ENCODE data around the gene ZBTB20. TPM values are rescaled to one million over a fixed set of nuclear protein-coding genes. Genes with fewer than 3 reads are reported as not detected.

ZBTB20 gene
- total RNA-seq, 1 experiment from 2014 or later, result 1.6 TPM

- Histone ChIP-seq H3K27ac (ENCODE audit: low read length) (no peak overlapping the region), H3K4me1 (ENCODE audit: low read length) (no peaks in the 10 kb centered on the region), H3K27me3 (ENCODE audit: low read length) (no peaks in the 10 kb centered on the region; the same call in 1 of the 2 replicates), H4K20me1 (ENCODE audit: insufficient read depth, low read depth, low read length) (no peaks in the 10 kb centered on the region), H3K36me3 (ENCODE audit: insufficient read depth, low read length) (no peaks in the 10 kb centered on the region), H2AFZ (ENCODE audit: low read length) (no peak overlapping the region), H3K9me3 (ENCODE audit: low read length) (no peaks in the 10 kb centered on the region), H3K4me2 (ENCODE audit: low read depth, low read length, poor library complexity, severe bottlenecking) (no peak overlapping the region), H3K79me2 (ENCODE audit: low read length) (no peaks in the 10 kb centered on the region), H3K9ac (ENCODE audit: low read length) (no peak overlapping the region), H3K9me2 (replicated peaks; ENCODE audit: insufficient read depth, low read length) (no peaks in the 10 kb centered on the region), H3K4me3 (ENCODE audit: low read length) (no peak overlapping the region)
- DNase-seq, result no peak
These were observed 337.2 kb downstream of the ZBTB20 start for GRCh38 chr3:114809668-114810413.

DNA sequence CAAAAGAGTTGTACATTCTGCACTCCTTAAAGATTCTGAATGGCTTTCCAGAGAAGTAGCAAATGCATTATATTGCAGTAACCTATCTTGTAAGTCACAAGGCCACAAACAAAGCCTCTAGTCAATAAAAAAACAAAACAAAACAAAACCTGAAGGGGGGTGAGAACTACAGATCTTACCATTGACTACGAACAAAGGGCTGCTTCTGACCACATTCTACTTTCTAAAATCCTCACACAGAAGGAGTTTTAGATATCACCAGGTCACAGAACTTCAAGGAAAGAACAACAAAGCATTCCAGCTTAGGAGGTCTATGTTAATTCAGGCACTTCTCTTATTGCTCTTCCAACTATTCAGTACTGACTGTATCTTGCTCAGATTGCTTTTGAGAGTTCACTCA is 343.0 kb downstream of the ZBTB20 start:
- Histone ChIP-seq H3K36me3 (ENCODE audit: insufficient read depth, low read length) (no peaks in the 10 kb centered on the region), H3K27me3 (ENCODE audit: low read length) (no peaks in the 10 kb centered on the region; the same call in 1 of the 2 replicates), H3K9ac (ENCODE audit: low read length) (no peak overlapping the region), H3K9me2 (replicated peaks; ENCODE audit: insufficient read depth, low read length) (no peaks in the 10 kb centered on the region), H3K4me1 (ENCODE audit: low read length) (no peaks in the 10 kb centered on the region; the same call in 1 of the 2 replicates), H2AFZ (ENCODE audit: low read length) (no peak overlapping the region), H3K79me2 (ENCODE audit: low read length) (no peaks in the 10 kb centered on the region), H3K27ac (ENCODE audit: low read length) (no peak overlapping the region), H4K20me1 (ENCODE audit: insufficient read depth, low read depth, low read length) (no peaks in the 10 kb centered on the region), H3K4me3 (ENCODE audit: low read length) (no peak overlapping the region), H3K4me2 (ENCODE audit: low read depth, low read length, poor library complexity, severe bottlenecking) (no peak overlapping the region), H3K9me3 (ENCODE audit: low read length) (no peaks in the 10 kb centered on the region)
- DNase-seq, result no peak

GRCh38 chr3:114803042-114803695 is 343.9 kb downstream of the ZBTB20 start:
- no peak overlapping the region for H3K27ac ChIP-seq (ENCODE audit: low read length)
- no peak overlapping the region for H2AFZ ChIP-seq (ENCODE audit: low read length)
- no peak for DNase-seq
- H3K36me3 ChIP-seq (ENCODE audit: insufficient read depth, low read length), result no peaks in the 10 kb centered on the region
- H4K20me1 ChIP-seq (ENCODE audit: insufficient read depth, low read depth, low read length), result no peaks in the 10 kb centered on the region
- H3K27me3 ChIP-seq (ENCODE audit: low read length), result no peaks in the 10 kb centered on the region; the same call in 1 of the 2 replicates
- no peak overlapping the region for H3K4me2 ChIP-seq (ENCODE audit: low read depth, low read length, poor library complexity, severe bottlenecking)
- no peaks in the 10 kb centered on the region for H3K9me2 ChIP-seq (replicated peaks; ENCODE audit: insufficient read depth, low read length)
- H3K4me3 ChIP-seq (ENCODE audit: low read length), result no peak overlapping the region
- H3K9ac ChIP-seq (ENCODE audit: low read length), result no peak overlapping the region
- no peaks in the 10 kb centered on the region for H3K9me3 ChIP-seq (ENCODE audit: low read length)
- H3K4me1 ChIP-seq (ENCODE audit: low read length), result no peaks in the 10 kb centered on the region; the same call in 1 of the 2 replicates
- H3K79me2 ChIP-seq (ENCODE audit: low read length), result no peaks in the 10 kb centered on the region

DNA sequence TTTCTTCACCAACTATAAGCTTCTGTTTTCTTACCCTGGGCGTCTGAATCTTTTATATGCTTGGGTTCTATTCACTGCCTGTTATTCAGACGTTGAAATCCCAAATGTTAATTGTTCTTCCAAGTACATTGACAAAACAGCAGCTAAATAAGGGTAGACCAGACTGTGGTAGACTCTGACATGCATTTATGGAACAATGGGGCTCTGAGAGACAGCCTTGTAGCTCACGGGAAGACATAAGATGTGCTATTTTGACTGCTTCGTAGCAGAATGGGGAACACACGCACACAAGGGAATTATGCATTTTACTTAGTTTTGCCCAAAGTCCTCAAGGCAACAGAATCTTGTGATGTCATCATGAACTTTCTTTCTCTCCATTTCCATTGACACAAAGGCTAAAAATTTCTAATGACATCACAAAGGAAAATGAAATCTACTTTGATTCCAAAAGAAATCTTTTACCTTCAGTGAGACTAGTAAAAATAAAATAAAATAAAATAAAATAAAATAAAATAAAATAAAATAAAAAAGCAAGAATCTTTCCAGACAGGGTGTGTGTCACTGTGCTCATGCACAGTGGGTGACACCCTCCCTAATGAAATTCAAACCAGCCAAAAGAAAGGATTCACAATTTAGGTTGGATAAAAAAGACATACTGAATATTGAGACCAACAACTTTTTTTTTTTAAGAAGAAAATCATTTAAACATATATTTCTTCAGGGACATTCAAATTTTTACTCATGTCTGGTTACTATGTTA is 346.6 kb downstream of the ZBTB20 start:
- H3K27ac ChIP-seq (ENCODE audit: low read length), result no peak overlapping the region
- no peak overlapping the region for H3K4me3 ChIP-seq (ENCODE audit: low read length)
- no peaks in the 10 kb centered on the region for H3K9me3 ChIP-seq (ENCODE audit: low read length)
- H3K36me3 ChIP-seq (ENCODE audit: insufficient read depth, low read length), result no peaks in the 10 kb centered on the region
- no peaks in the 10 kb centered on the region for H4K20me1 ChIP-seq (ENCODE audit: insufficient read depth, low read depth, low read length)
- DNase-seq, result no peak
- no peak overlapping the region for H3K9ac ChIP-seq (ENCODE audit: low read length)
- H3K4me1 ChIP-seq (ENCODE audit: low read length), result no peaks in the 10 kb centered on the region; the same call in 1 of the 2 replicates
- H3K79me2 ChIP-seq (ENCODE audit: low read length), result no peaks in the 10 kb centered on the region
- H3K4me2 ChIP-seq (ENCODE audit: low read depth, low read length, poor library complexity, severe bottlenecking), result no peak overlapping the region
- H2AFZ ChIP-seq (ENCODE audit: low read length), result no peak overlapping the region
- H3K27me3 ChIP-seq (ENCODE audit: low read length), result no peaks in the 10 kb centered on the region
- no peaks in the 10 kb centered on the region for H3K9me2 ChIP-seq (replicated peaks; ENCODE audit: insufficient read depth, low read length)

DNA sequence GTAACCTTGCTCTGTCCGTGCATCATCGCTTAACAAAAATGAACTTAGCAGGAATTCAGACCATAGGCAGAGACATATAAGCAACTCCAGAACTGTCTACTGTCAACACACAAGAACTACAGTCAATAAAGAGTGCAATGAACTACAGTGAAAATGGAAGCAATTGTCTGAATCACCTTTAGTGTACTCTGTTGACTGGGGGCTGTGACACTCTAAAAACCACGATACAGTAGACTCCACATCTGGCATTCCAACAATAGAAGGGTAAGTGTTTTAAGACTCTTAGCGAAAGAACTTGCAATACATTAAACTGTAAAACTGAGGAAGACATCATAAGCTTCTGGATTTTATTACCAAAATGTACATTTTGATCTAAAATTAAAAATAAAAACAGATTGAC is 347.3 kb downstream of the ZBTB20 start:
- Histone ChIP-seq H3K9me3 (ENCODE audit: low read length) (no peaks in the 10 kb centered on the region), H3K79me2 (ENCODE audit: low read length) (no peaks in the 10 kb centered on the region), H3K27me3 (ENCODE audit: low read length) (no peaks in the 10 kb centered on the region), H3K9me2 (replicated peaks; ENCODE audit: insufficient read depth, low read length) (no peaks in the 10 kb centered on the region), H3K27ac (ENCODE audit: low read length) (no peak overlapping the region), H3K4me2 (ENCODE audit: low read depth, low read length, poor library complexity, severe bottlenecking) (no peak overlapping the region), H3K4me3 (ENCODE audit: low read length) (no peak overlapping the region), H3K4me1 (ENCODE audit: low read length) (no peaks in the 10 kb centered on the region; the same call in 1 of the 2 replicates), H4K20me1 (ENCODE audit: insufficient read depth, low read depth, low read length) (no peaks in the 10 kb centered on the region), H3K9ac (ENCODE audit: low read length) (no peak overlapping the region), H2AFZ (ENCODE audit: low read length) (no peak overlapping the region), H3K36me3 (ENCODE audit: insufficient read depth, low read length) (no peaks in the 10 kb centered on the region)
- no peak for DNase-seq

GRCh38 chr3:114796796-114797195 is 350.3 kb downstream of the ZBTB20 start:
- no peak overlapping the region for H3K4me2 ChIP-seq (ENCODE audit: low read depth, low read length, poor library complexity, severe bottlenecking)
- H3K9me2 ChIP-seq (replicated peaks; ENCODE audit: insufficient read depth, low read length), result no peaks in the 10 kb centered on the region
- no peak overlapping the region for H3K27ac ChIP-seq (ENCODE audit: low read length)
- H3K4me1 ChIP-seq (ENCODE audit: low read length), result no peaks in the 10 kb centered on the region; the same call in 1 of the 2 replicates
- no peaks in the 10 kb centered on the region for H3K27me3 ChIP-seq (ENCODE audit: low read length)
- no peak overlapping the region for H3K4me3 ChIP-seq (ENCODE audit: low read length)
- H2AFZ ChIP-seq (ENCODE audit: low read length), result no peak overlapping the region
- H3K9me3 ChIP-seq (ENCODE audit: low read length), result no peaks in the 10 kb centered on the region
- H3K36me3 ChIP-seq (ENCODE audit: insufficient read depth, low read length), result no peaks in the 10 kb centered on the region
- H4K20me1 ChIP-seq (ENCODE audit: insufficient read depth, low read depth, low read length), result no peaks in the 10 kb centered on the region
- DNase-seq, result no peak
- H3K9ac ChIP-seq (ENCODE audit: low read length), result no peak overlapping the region
- no peaks in the 10 kb centered on the region for H3K79me2 ChIP-seq (ENCODE audit: low read length)

GRCh38 chr3:114794894-114795630 is 352.0 kb downstream of the ZBTB20 start:
- no peaks in the 10 kb centered on the region for H3K27me3 ChIP-seq (ENCODE audit: low read length)
- H3K9me2 ChIP-seq (replicated peaks; ENCODE audit: insufficient read depth, low read length), result no peaks in the 10 kb centered on the region
- no peak for DNase-seq
- no peaks in the 10 kb centered on the region for H3K36me3 ChIP-seq (ENCODE audit: insufficient read depth, low read length)
- no peak overlapping the region for H2AFZ ChIP-seq (ENCODE audit: low read length)
- no peaks in the 10 kb centered on the region for H4K20me1 ChIP-seq (ENCODE audit: insufficient read depth, low read depth, low read length)
- H3K9ac ChIP-seq (ENCODE audit: low read length), result no peak overlapping the region
- no peaks in the 10 kb centered on the region for H3K9me3 ChIP-seq (ENCODE audit: low read length)
- no peak overlapping the region for H3K4me3 ChIP-seq (ENCODE audit: low read length)
- H3K4me1 ChIP-seq (ENCODE audit: low read length), result no peaks in the 10 kb centered on the region
- no peak overlapping the region for H3K27ac ChIP-seq (ENCODE audit: low read length)
- H3K79me2 ChIP-seq (ENCODE audit: low read length), result no peaks in the 10 kb centered on the region
- H3K4me2 ChIP-seq (ENCODE audit: low read depth, low read length, poor library complexity, severe bottlenecking), result no peak overlapping the region

All from Karpas-422 (cell line).